ENCODE data around the gene ZBED5.
"Not testable (repeated sequence)": the region's sequence is repeated elsewhere in the genome, so short reads cannot be mapped to it uniquely, and the experiment has no call there.

Gene ZBED5

GRCh38 chr11:10838881-10839280 is 19.0 kb downstream of the ZBED5 start:
- Histone ChIP-seq H3K9me3 (ENCODE audit: low read depth, low read length) (no peaks in the 10 kb centered on the region), H3K9ac (ENCODE audit: insufficient read length) (no peak overlapping the region), H3K4me3 (no peak overlapping the region), H3K36me3 (ENCODE audit: insufficient read depth, low read length) (no peaks in the 10 kb centered on the region), H3K27ac (no peak overlapping the region)
- DNase-seq (ENCODE audit: low read depth, low spot score) = no peak
- TF ChIP-seq EZH2 (IDR thresholded peaks at IDR 0.05) (no peak), POLR2AphosphoS5 (IDR thresholded peaks at IDR 0.05; ENCODE audit: borderline replicate concordance, low read depth, low read length) (no peak), FOXP2 (optimal IDR thresholded peaks at IDR 0.05; ENCODE audit: control extremely low read depth, extremely low read length, insufficient read depth) (no peak)

GRCh38 chr11:10838083-10838482 is 19.8 kb downstream of the ZBED5 start:
- TF ChIP-seq FOXP2 (optimal IDR thresholded peaks at IDR 0.05; ENCODE audit: control extremely low read depth, extremely low read length, insufficient read depth) (no peak), POLR2AphosphoS5 (IDR thresholded peaks at IDR 0.05; ENCODE audit: borderline replicate concordance, low read depth, low read length) (no peak), EZH2 (IDR thresholded peaks at IDR 0.05) (no peak)
- DNase-seq (ENCODE audit: low read depth, low spot score) = no peak
- Histone ChIP-seq H3K4me3 (no peak overlapping the region), H3K9ac (ENCODE audit: insufficient read length) (no peak overlapping the region), H3K36me3 (ENCODE audit: insufficient read depth, low read length) (no peaks in the 10 kb centered on the region), H3K27ac (no peak overlapping the region), H3K9me3 (ENCODE audit: low read depth, low read length) (no peaks in the 10 kb centered on the region)

GRCh38 chr11:10836884-10837283 is 21.0 kb downstream of the ZBED5 start:
- H3K9ac ChIP-seq (ENCODE audit: insufficient read length); H3K9me3 ChIP-seq (ENCODE audit: low read depth, low read length); DNase-seq (ENCODE audit: low read depth, low spot score); H3K4me3 ChIP-seq; H3K36me3 ChIP-seq (ENCODE audit: insufficient read depth, low read length); H3K27ac ChIP-seq: not testable (repeated sequence)

- Histone ChIP-seq H3K36me3 (ENCODE audit: insufficient read depth, low read length) (no peaks in the 10 kb centered on the region), H3K9me3 (ENCODE audit: low read depth, low read length) (no peaks in the 10 kb centered on the region), H3K9ac (ENCODE audit: insufficient read length) (no peak overlapping the region), H3K4me3 (no peak overlapping the region), H3K27ac (no peak overlapping the region)
- TF ChIP-seq POLR2AphosphoS5 (IDR thresholded peaks at IDR 0.05; ENCODE audit: borderline replicate concordance, low read depth, low read length) (no peak), FOXP2 (optimal IDR thresholded peaks at IDR 0.05; ENCODE audit: control extremely low read depth, extremely low read length, insufficient read depth) (no peak), EZH2 (IDR thresholded peaks at IDR 0.05) (no peak)
- DNase-seq (ENCODE audit: low read depth, low spot score) = no peak
These were observed 28.7 kb downstream of the ZBED5 start for GRCh38 chr11:10829139-10829538.

- H3K36me3 ChIP-seq (ENCODE audit: insufficient read depth, low read length) = no peaks in the 10 kb centered on the region
- no peak overlapping the region for H3K9ac ChIP-seq (ENCODE audit: insufficient read length)
- TF ChIP-seq EZH2 (IDR thresholded peaks at IDR 0.05) (no peak), FOXP2 (optimal IDR thresholded peaks at IDR 0.05; ENCODE audit: control extremely low read depth, extremely low read length, insufficient read depth) (no peak), POLR2AphosphoS5 (IDR thresholded peaks at IDR 0.05; ENCODE audit: borderline replicate concordance, low read depth, low read length) (no peak)
- no peak overlapping the region for H3K4me3 ChIP-seq
- H3K9me3 ChIP-seq (ENCODE audit: low read depth, low read length) = no peaks in the 10 kb centered on the region
- no peak overlapping the region for H3K27ac ChIP-seq
- no peak for DNase-seq (ENCODE audit: low read depth, low spot score)
These were observed 29.5 kb downstream of the ZBED5 start for GRCh38 chr11:10828402-10828801.

GRCh38 chr11:10824888-10825287 is 33.0 kb downstream of the ZBED5 start:
- TF ChIP-seq FOXP2 (optimal IDR thresholded peaks at IDR 0.05; ENCODE audit: control extremely low read depth, extremely low read length, insufficient read depth) (no peak), POLR2AphosphoS5 (IDR thresholded peaks at IDR 0.05; ENCODE audit: borderline replicate concordance, low read depth, low read length) (no peak), EZH2 (IDR thresholded peaks at IDR 0.05) (no peak)
- Histone ChIP-seq H3K4me3 (no peak overlapping the region), H3K27ac (no peak overlapping the region), H3K9me3 (ENCODE audit: low read depth, low read length) (no peaks in the 10 kb centered on the region), H3K36me3 (ENCODE audit: insufficient read depth, low read length) (no peaks in the 10 kb centered on the region), H3K9ac (ENCODE audit: insufficient read length) (no peak overlapping the region)
- DNase-seq (ENCODE audit: low read depth, low spot score) = no peak

- DNase-seq (ENCODE audit: low read depth, low spot score) = no peak
- Histone ChIP-seq H3K9ac (ENCODE audit: insufficient read length) (no peak overlapping the region), H3K9me3 (ENCODE audit: low read depth, low read length) (no peaks in the 10 kb centered on the region), H3K27ac (no peak overlapping the region), H3K36me3 (ENCODE audit: insufficient read depth, low read length) (no peaks in the 10 kb centered on the region), H3K4me3 (no peak overlapping the region)
- no peak for TF ChIP-seq EZH2 (IDR thresholded peaks at IDR 0.05)
- TF ChIP-seq POLR2AphosphoS5 (IDR thresholded peaks at IDR 0.05; ENCODE audit: borderline replicate concordance, low read depth, low read length) = no peak
- no peak for TF ChIP-seq FOXP2 (optimal IDR thresholded peaks at IDR 0.05; ENCODE audit: control extremely low read depth, extremely low read length, insufficient read depth)
These were observed 34.7 kb downstream of the ZBED5 start for GRCh38 chr11:10823152-10823579.

GRCh38 chr11:10822491-10822890 is 35.4 kb downstream of the ZBED5 start:
- not testable (repeated sequence) for H3K9ac ChIP-seq (ENCODE audit: insufficient read length); DNase-seq (ENCODE audit: low read depth, low spot score); H3K36me3 ChIP-seq (ENCODE audit: insufficient read depth, low read length); H3K9me3 ChIP-seq (ENCODE audit: low read depth, low read length); H3K27ac ChIP-seq; H3K4me3 ChIP-seq

GRCh38 chr11:10818594-10818993 is 39.3 kb downstream of the ZBED5 start:
- no peaks in the 10 kb centered on the region for H3K36me3 ChIP-seq (ENCODE audit: insufficient read depth, low read length)
- H3K4me3 ChIP-seq = no peak overlapping the region
- no peak for TF ChIP-seq POLR2AphosphoS5 (IDR thresholded peaks at IDR 0.05; ENCODE audit: borderline replicate concordance, low read depth, low read length)
- no peak for TF ChIP-seq EZH2 (IDR thresholded peaks at IDR 0.05)
- no peak for TF ChIP-seq FOXP2 (optimal IDR thresholded peaks at IDR 0.05; ENCODE audit: control extremely low read depth, extremely low read length, insufficient read depth)
- H3K9me3 ChIP-seq (ENCODE audit: low read depth, low read length) = no peaks in the 10 kb centered on the region
- H3K9ac ChIP-seq (ENCODE audit: insufficient read length) = no peak overlapping the region
- H3K27ac ChIP-seq = no peak overlapping the region
- no peak for DNase-seq (ENCODE audit: low read depth, low spot score)

Data from SK-N-MC (cell line).